CD4-positive, alpha-beta T cell (primary cell): ENCODE data around the gene TRIM43. TPM values are rescaled to one million over a fixed set of nuclear protein-coding genes. Genes with fewer than 3 reads are reported as not detected.
"Not testable (repeated sequence)": the region's sequence is repeated elsewhere in the genome, so short reads cannot be mapped to it uniquely, and the experiment has no call there.

Experiments
- ATAC-seq: fragments of 200-7000 bp; cut with Tn5 transposase; one replicate; pipeline ENCODE4 v1.10.0; 2022; ENCODE audit warnings: mild to moderate bottlenecking; ENCODE audit not compliant: poor library complexity
- CTCF ChIA-PET: fragments of 350-600 bp; sonication (Branson Sonifier 250); formaldehyde crosslinking; loops from one replicate; lab custom pipeline; 2021; ENCODE audit warnings: antibody characterized with exemption, inconsistent platforms; lab: Charles Lee
- POLR2A ChIA-PET: fragments of 350-600 bp; sonication (Branson Sonifier 250); formaldehyde crosslinking; loops from one replicate; lab custom pipeline; 2021; ENCODE audit warnings: antibody characterized with exemption, inconsistent platforms; lab: Charles Lee
- DNase-seq, 14 experiments: peaks; one replicate each; pipeline ENCODE4 v3.0.0-alpha.2; 2013 to 2020; ENCODE audit warnings: mixed read lengths in 2 of 14
- H3K27ac ChIP-seq, 2 donors: one replicate each; pipeline versions ENCODE4 v1.5.1 to v1.7.0; 2013; ENCODE audit warnings: low read length in 2 of 2, low read depth in 1 of 2, mild to moderate bottlenecking in 1 of 2
- H3K27me3 ChIP-seq, 2 experiments: 1 replicate in 1 of 2; 2 replicates in 1 of 2; pipeline versions ENCODE4 v1.6.1 to v1.7.0; 2013; ENCODE audit warnings: low read length in 2 of 2, control low read depth in 1 of 2, mild to moderate bottlenecking in 1 of 2, moderate library complexity in 1 of 2; ENCODE audit not compliant: insufficient read depth in 2 of 2, control insufficient read depth in 1 of 2
- H3K36me3 ChIP-seq: one replicate; pipeline ENCODE4 v1.6.1; 2013; ENCODE audit warnings: low read length, control low read depth; ENCODE audit not compliant: insufficient read depth
- H3K4me1 ChIP-seq: one replicate; pipeline ENCODE4 v1.6.1; 2013; ENCODE audit warnings: low read length, control low read depth; ENCODE audit not compliant: insufficient read depth
- H3K4me3 ChIP-seq: one replicate; pipeline ENCODE4 v1.5.1; 2013; ENCODE audit warnings: mild to moderate bottlenecking, low read length, moderate library complexity
- H3K9me3 ChIP-seq, 2 experiments: 1 replicate in 1 of 2; 2 replicates in 1 of 2; pipeline versions ENCODE4 v1.6.1 to v1.7.0; 2013; ENCODE audit warnings: low read length in 2 of 2, mild to moderate bottlenecking in 2 of 2, control low read depth in 1 of 2, moderate library complexity in 1 of 2; ENCODE audit not compliant: control insufficient read depth in 1 of 2, insufficient read depth in 1 of 2
- H3K27ac Mint-ChIP-seq: one replicate; pipeline ENCODE4 v1.8.0; 2020; ENCODE audit warnings: mixed read lengths
- H3K27me3 Mint-ChIP-seq: one replicate; pipeline ENCODE4 v1.8.0; 2021; ENCODE audit warnings: mixed read lengths
- H3K36me3 Mint-ChIP-seq: one replicate; pipeline ENCODE4 v1.8.0; 2021; ENCODE audit warnings: low read depth, mixed read lengths
- H3K4me1 Mint-ChIP-seq: one replicate; pipeline ENCODE4 v1.8.0; 2021; ENCODE audit warnings: low read depth, mixed read lengths
- H3K4me3 Mint-ChIP-seq: one replicate; pipeline ENCODE4 v1.8.0; 2020; ENCODE audit warnings: mild to moderate bottlenecking, mixed read lengths
- H3K9me3 Mint-ChIP-seq: one replicate; pipeline ENCODE4 v1.8.0; 2020; ENCODE audit warnings: mixed read lengths
- intact Hi-C, 2 experiments: fragments of 100-400 bp; cut with DNase I in 1 of 2; cut with micrococcal nuclease in 1 of 2; formaldehyde crosslinking; loops; one replicate each; pipeline versions ENCODE4 v1.15.1 to v1.9.0; 2023 to 2025; cut with DNase I, micrococcal nuclease
- total RNA-seq, 174 experiments: library from RNA in 2 of 174; stranded (reverse) in 2 of 174; gene quantifications; one replicate each; pipeline ENCODE4 v1.2.3 and lab custom pipeline; 2021 to 2026
- TF ChIP-seq, protein P1 (sequence below): fragments of 200-600 bp; IDR thresholded peaks from one replicate; pipeline ENCODE4 v1.8.0; 2022; ENCODE audit warnings: antibody characterized with exemption, mild to moderate bottlenecking

TRIM43 gene
- total RNA-seq, 2 experiments from 2014 or later, result not detected

DNA sequence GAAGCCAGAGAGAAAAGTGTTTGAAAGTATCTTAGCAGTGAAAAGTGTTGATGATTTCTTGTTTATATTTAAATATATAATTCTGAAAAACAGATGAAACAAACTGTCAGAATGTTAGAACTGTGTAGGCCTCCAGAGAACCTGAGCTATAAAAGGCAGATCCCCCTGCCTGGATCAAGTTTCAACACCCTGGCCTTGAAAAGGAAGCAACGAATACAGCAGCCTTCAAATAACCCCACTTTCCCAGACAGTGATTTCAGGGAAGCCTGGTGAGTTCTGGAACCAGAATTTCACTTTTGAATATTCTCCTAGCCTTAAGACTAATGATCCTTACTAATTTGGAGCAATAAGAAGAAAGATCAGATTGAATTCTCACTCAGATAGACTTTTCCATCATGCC lies 13.3 kb upstream of the TRIM43 start:
- Mint-ChIP-seq H3K4me3 (no peak overlapping the region), H3K27ac (no peak overlapping the region), H3K36me3 (no peaks in the 10 kb centered on the region), H3K27me3 (peaks cover 5% of the 10 kb centered on the region), H3K9me3 (no peaks in the 10 kb centered on the region), H3K4me1 (no peaks in the 10 kb centered on the region)
- DNase-seq (no peak), ATAC-seq (no peak)
- intact Hi-C loops, result no loop called here
- ChIA-PET POLR2A (no interaction called here), CTCF (no interaction called here)
- Histone ChIP-seq H3K9me3 (no peaks in the 10 kb centered on the region), H3K4me1 (no peaks in the 10 kb centered on the region), H3K27me3 (peaks cover 0 to 7% of the 10 kb centered on the region in 2 experiments), H3K27ac (no peak overlapping the region), H3K4me3 (no peak overlapping the region), H3K36me3 (no peaks in the 10 kb centered on the region)
- TF ChIP-seq, protein P1, sequence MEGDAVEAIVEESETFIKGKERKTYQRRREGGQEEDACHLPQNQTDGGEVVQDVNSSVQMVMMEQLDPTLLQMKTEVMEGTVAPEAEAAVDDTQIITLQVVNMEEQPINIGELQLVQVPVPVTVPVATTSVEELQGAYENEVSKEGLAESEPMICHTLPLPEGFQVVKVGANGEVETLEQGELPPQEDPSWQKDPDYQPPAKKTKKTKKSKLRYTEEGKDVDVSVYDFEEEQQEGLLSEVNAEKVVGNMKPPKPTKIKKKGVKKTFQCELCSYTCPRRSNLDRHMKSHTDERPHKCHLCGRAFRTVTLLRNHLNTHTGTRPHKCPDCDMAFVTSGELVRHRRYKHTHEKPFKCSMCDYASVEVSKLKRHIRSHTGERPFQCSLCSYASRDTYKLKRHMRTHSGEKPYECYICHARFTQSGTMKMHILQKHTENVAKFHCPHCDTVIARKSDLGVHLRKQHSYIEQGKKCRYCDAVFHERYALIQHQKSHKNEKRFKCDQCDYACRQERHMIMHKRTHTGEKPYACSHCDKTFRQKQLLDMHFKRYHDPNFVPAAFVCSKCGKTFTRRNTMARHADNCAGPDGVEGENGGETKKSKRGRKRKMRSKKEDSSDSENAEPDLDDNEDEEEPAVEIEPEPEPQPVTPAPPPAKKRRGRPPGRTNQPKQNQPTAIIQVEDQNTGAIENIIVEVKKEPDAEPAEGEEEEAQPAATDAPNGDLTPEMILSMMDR, result no peak

DNA sequence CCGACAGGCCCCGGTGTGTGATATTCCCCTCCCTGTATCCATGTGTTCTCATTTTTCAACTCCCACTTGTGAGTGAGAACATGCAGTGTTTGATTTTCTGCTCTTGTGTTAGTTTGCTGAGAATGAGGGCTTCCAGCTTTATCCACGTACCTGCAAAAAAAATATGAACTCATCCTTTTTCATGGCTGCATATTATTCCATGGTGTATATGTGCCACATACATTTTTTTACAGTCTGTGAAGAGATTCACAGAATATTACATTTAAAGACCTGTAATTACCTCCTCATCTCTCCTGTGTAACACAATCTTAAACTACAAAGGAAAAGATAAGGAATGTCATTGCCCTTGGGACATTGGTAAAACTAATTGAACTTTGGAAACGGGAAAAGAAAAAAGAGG lies 8.3 kb upstream of the TRIM43 start:
- CTCF ChIA-PET, result not testable (repeated sequence)

DNA sequence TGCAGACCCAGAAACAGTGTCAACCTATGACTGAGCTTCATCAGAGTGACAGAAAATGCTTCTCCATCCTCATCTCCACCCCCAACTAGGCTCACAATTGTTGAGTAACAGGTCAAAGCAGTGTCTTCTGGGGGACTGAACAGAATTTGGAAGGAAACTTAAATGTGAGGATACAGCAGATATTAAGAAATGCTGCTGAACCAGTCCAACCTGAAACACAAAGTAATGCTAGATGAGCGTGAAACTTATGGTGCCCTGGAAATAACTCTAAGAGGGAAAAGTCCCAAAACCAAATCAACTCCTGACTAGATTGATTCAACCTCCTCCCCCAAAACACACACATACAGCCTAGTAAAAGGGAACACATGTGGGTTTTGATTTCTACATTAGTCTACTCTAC lies 7.5 kb upstream of the TRIM43 start:
- intact Hi-C loops, H3K4me3 Mint-ChIP-seq, DNase-seq, CTCF ChIA-PET, H3K4me3 ChIP-seq, H3K27me3 ChIP-seq, H3K9me3 ChIP-seq, H3K9me3 Mint-ChIP-seq, H3K36me3 ChIP-seq, H3K4me1 ChIP-seq, POLR2A ChIA-PET, H3K27me3 Mint-ChIP-seq, H3K27ac Mint-ChIP-seq, ATAC-seq, H3K27ac ChIP-seq, H3K4me1 Mint-ChIP-seq, H3K36me3 Mint-ChIP-seq: not testable (repeated sequence)

More for the DNA sequence above, 8.3 kb upstream of the TRIM43 start:
- H3K9me3 Mint-ChIP-seq, H3K27ac Mint-ChIP-seq, DNase-seq, H3K4me1 Mint-ChIP-seq, H3K4me3 Mint-ChIP-seq, ATAC-seq, H3K9me3 ChIP-seq, H3K4me3 ChIP-seq, H3K4me1 ChIP-seq, H3K27me3 ChIP-seq, H3K27me3 Mint-ChIP-seq, POLR2A ChIA-PET, intact Hi-C loops, H3K36me3 Mint-ChIP-seq, H3K36me3 ChIP-seq, H3K27ac ChIP-seq: not testable (repeated sequence)

DNA sequence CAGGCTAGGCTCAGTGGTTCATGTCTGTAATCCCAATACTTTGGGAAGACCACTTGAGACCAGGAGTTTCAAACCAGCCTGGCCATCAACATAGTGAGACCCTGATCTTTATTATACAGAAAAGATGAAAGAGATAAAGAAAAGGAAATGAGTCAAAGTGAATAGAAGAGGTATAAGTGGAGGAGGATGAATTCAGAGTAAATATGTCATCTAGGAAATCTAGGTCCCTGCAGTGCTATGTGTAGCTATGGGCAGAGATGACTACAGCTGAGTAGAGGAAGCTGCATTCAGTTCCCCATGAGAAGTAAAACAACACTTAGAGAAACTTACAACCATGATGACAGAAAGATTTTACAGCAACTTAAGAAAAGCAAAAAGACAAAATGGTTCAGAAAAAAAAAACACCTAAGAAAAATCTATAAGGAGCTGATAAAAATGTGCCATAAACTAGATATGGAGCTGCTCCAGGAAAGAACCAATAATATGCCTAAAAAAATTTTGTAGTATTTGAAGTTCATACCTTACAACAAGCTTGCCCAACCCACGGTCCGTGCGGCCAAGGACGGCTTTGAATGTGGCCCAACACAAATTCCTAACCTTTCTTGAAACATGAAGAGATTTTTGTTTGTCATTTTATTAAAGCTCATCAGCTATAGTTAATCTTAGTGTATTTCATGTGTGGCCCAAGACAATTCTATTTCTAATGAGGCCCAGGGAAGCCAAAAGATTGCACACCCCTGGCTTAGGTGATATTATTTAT lies 1.8 kb upstream of the TRIM43 start:
- H3K27me3 ChIP-seq, H3K4me3 Mint-ChIP-seq, POLR2A ChIA-PET, H3K4me1 ChIP-seq, H3K9me3 Mint-ChIP-seq, H3K4me3 ChIP-seq, DNase-seq, ATAC-seq, H3K27me3 Mint-ChIP-seq, H3K9me3 ChIP-seq, H3K36me3 ChIP-seq, H3K4me1 Mint-ChIP-seq, H3K27ac Mint-ChIP-seq, intact Hi-C loops, H3K36me3 Mint-ChIP-seq, CTCF ChIA-PET, H3K27ac ChIP-seq: not testable (repeated sequence)

DNA sequence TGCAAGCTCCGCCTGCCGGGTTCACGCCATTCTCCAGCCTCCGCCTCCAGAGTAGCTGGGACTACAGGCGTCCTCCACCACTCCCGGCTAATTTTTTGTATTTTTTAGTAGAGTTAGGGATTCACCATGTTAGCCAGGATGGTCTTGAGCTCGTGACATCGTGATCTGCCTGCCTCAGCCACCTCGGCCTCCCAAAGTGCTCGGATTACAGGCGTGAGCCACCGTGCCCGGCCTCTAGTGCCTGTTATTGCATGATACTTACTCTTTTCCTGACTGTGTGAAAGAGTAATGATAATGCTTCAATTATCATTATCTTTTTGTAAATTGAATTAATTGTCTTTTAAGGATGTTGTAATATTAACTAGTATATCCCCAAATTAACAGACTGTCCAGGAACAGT lies 1.2 kb downstream of the TRIM43 start:
- DNase-seq, H3K4me3 ChIP-seq, H3K36me3 Mint-ChIP-seq, H3K9me3 Mint-ChIP-seq, intact Hi-C loops, H3K27me3 ChIP-seq, CTCF ChIA-PET, H3K4me1 Mint-ChIP-seq, H3K9me3 ChIP-seq, H3K27ac Mint-ChIP-seq, H3K36me3 ChIP-seq, H3K4me1 ChIP-seq, H3K27me3 Mint-ChIP-seq, ATAC-seq, POLR2A ChIA-PET, H3K27ac ChIP-seq, H3K4me3 Mint-ChIP-seq: not testable (repeated sequence)

DNA sequence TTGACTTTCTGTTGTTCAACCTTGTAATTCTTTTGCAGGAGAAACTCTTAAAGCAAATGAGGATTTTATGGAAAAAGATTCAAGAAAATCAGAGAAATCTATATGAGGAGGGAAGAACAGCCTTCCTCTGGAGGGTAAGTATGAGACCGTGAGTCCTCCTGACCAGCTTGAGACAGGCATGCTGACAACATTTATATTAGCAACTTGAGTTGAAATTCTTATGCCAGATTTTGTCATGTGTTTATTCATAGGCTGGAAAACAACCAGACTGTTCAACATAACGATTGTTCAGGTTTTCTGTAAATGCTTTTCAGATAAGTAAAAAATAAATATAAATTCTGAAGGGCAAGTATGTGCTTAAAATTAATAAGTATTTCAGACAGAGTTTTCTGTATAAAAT lies 3.2 kb downstream of the TRIM43 start:
- H3K27ac Mint-ChIP-seq, POLR2A ChIA-PET, H3K4me3 ChIP-seq, H3K4me3 Mint-ChIP-seq, intact Hi-C loops, ATAC-seq, H3K27me3 Mint-ChIP-seq, H3K9me3 ChIP-seq, CTCF ChIA-PET, H3K36me3 ChIP-seq, H3K27ac ChIP-seq, DNase-seq, H3K9me3 Mint-ChIP-seq, H3K27me3 ChIP-seq, H3K4me1 ChIP-seq, H3K36me3 Mint-ChIP-seq, H3K4me1 Mint-ChIP-seq: not testable (repeated sequence)
